ENCODE data around the gene KRT20.

DNA sequence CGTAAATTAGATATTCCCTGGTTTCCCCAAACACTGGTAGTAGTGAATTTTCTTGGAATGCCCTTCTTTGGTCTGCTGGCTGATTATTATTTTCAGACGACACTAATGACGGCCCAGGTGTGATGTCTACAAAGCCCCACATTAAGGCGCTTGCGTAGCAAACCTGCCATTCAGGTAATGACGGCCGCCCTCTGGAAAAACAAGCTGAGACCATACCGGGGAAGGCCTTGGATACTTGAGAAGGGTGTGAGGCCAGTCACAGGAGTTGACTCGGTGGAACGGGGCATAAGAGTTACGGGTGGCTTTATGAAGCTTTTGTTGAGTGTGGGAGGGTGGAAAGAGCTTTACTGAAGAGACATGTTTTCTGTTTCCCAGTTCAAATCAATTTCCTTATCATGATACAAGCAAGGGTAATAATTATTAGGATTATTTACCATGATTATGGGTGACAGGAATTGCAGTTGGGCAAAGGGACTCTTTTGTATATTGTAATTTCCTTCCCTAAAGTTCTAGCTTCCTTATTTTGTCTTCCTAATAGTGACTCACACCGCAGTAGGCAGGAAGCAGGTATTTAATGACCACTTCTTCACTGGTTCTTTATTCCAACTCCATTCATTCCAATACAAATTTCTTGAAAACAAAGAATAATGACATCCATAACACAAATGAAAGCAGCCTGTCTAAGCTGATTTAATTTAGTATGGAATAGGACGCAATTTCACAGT, 27.6 kb upstream of the KRT20 start:
- TF ChIP-seq, protein P1, sequence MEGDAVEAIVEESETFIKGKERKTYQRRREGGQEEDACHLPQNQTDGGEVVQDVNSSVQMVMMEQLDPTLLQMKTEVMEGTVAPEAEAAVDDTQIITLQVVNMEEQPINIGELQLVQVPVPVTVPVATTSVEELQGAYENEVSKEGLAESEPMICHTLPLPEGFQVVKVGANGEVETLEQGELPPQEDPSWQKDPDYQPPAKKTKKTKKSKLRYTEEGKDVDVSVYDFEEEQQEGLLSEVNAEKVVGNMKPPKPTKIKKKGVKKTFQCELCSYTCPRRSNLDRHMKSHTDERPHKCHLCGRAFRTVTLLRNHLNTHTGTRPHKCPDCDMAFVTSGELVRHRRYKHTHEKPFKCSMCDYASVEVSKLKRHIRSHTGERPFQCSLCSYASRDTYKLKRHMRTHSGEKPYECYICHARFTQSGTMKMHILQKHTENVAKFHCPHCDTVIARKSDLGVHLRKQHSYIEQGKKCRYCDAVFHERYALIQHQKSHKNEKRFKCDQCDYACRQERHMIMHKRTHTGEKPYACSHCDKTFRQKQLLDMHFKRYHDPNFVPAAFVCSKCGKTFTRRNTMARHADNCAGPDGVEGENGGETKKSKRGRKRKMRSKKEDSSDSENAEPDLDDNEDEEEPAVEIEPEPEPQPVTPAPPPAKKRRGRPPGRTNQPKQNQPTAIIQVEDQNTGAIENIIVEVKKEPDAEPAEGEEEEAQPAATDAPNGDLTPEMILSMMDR (IDR thresholded peaks at IDR 0.05) = no peak
- TF ChIP-seq POLR2AphosphoS5 (IDR thresholded peaks at IDR 0.05; ENCODE audit: low read depth, low read length) (no peak), TCF7L2 (IDR thresholded peaks at IDR 0.05; ENCODE audit: low read depth, low read length) (no peak), SIN3A (IDR thresholded peaks at IDR 0.05; ENCODE audit: borderline replicate concordance, insufficient read depth, low read depth, low read length) (no peak)
